ENCODE data around the gene YBX2. TPM values are rescaled to one million over a fixed set of nuclear protein-coding genes. Genes with fewer than 3 reads are reported as not detected.

The YBX2 gene
- polyA plus RNA-seq, 1 experiment, result 0.02 TPM

- CTCF ChIA-PET, result interaction anchor here (0.7 kb wide), 1 partner anchor 11 kb away, joined by 3 read pairs; no protein-coding TSS in a partner anchor
- POLR2A ChIA-PET, result no interaction called here
- no peak for TF ChIP-seq CTCF (IDR thresholded peaks at IDR 0.05; ENCODE audit: low read depth, low read length)
- Histone ChIP-seq H3K27ac (ENCODE audit: low read depth, low read length) (no peak overlapping the region), H3K9me3 (ENCODE audit: control insufficient read depth, insufficient read depth, low read length) (peaks cover 4% of the 10 kb centered on the region; the same call in 1 of the 2 replicates), H3K27me3 (ENCODE audit: control insufficient read depth, insufficient read depth, low read length) (peaks cover 53% of the 10 kb centered on the region), H3K4me3 (ENCODE audit: low read depth, low read length) (no peak overlapping the region)
- DNase-seq (ENCODE audit: low read depth, low spot score), result no peak
These were observed 1.3 kb downstream of the YBX2 start for GRCh38 chr17:7293159-7293558.

- H3K9me3 ChIP-seq (ENCODE audit: control insufficient read depth, insufficient read depth, low read length), result peaks cover 4% of the 10 kb centered on the region; the same call in 1 of the 2 replicates
- no peak overlapping the region for H3K27ac ChIP-seq (ENCODE audit: low read depth, low read length)
- peaks cover 57% of the 10 kb centered on the region for H3K27me3 ChIP-seq (ENCODE audit: control insufficient read depth, insufficient read depth, low read length)
- DNase-seq (ENCODE audit: low read depth, low spot score), result no peak
- ChIA-PET CTCF (interaction anchor here (0.6 to 0.7 kb wide), 2 partner anchors 10 to 61 kb away, joined by 3 to 6 read pairs; no protein-coding TSS in a partner anchor), POLR2A (interaction anchor here (0.5 kb wide), 1 partner anchor 358 kb away, joined by 3 read pairs; the partner anchor contains the start of gene ATP1B2)
- H3K4me3 ChIP-seq (ENCODE audit: low read depth, low read length), result no peak overlapping the region
- TF ChIP-seq CTCF (IDR thresholded peaks at IDR 0.05; ENCODE audit: low read depth, low read length), result no peak
These were observed 1.7 kb downstream of the YBX2 start for GRCh38 chr17:7292729-7293128.

GRCh38 chr17:7292194-7292593, 2.2 kb downstream of the YBX2 start:
- H3K27me3 ChIP-seq (ENCODE audit: control insufficient read depth, insufficient read depth, low read length), result peaks cover 63% of the 10 kb centered on the region
- no peak for DNase-seq (ENCODE audit: low read depth, low spot score)
- no peak for TF ChIP-seq CTCF (IDR thresholded peaks at IDR 0.05; ENCODE audit: low read depth, low read length)
- CTCF ChIA-PET, result interaction anchor here (0.6 to 1.0 kb wide), 2 partner anchors 9 to 61 kb away, joined by 3 to 6 read pairs; no protein-coding TSS in a partner anchor
- POLR2A ChIA-PET, result interaction anchor here (0.5 kb wide), 1 partner anchor 358 kb away, joined by 3 read pairs; the partner anchor contains the start of gene ATP1B2
- no peak overlapping the region for H3K4me3 ChIP-seq (ENCODE audit: low read depth, low read length)
- no peak overlapping the region for H3K27ac ChIP-seq (ENCODE audit: low read depth, low read length)
- peaks cover 4% of the 10 kb centered on the region; the same call in 1 of the 2 replicates for H3K9me3 ChIP-seq (ENCODE audit: control insufficient read depth, insufficient read depth, low read length)

- H3K27me3 ChIP-seq (ENCODE audit: control insufficient read depth, insufficient read depth, low read length), result peaks cover 68% of the 10 kb centered on the region
- DNase-seq (ENCODE audit: low read depth, low spot score), result no peak
- H3K9me3 ChIP-seq (ENCODE audit: control insufficient read depth, insufficient read depth, low read length), result peaks cover 4% of the 10 kb centered on the region; the same call in 1 of the 2 replicates
- ChIA-PET CTCF (no interaction called here), POLR2A (no interaction called here)
- H3K27ac ChIP-seq (ENCODE audit: low read depth, low read length), result no peak overlapping the region
- TF ChIP-seq CTCF (IDR thresholded peaks at IDR 0.05; ENCODE audit: low read depth, low read length), result no peak
- H3K4me3 ChIP-seq (ENCODE audit: low read depth, low read length), result no peak overlapping the region
These were observed 3.8 kb downstream of the YBX2 start for GRCh38 chr17:7290685-7291084.

- no peak for TF ChIP-seq CTCF (IDR thresholded peaks at IDR 0.05; ENCODE audit: low read depth, low read length)
- Histone ChIP-seq H3K9me3 (ENCODE audit: control insufficient read depth, insufficient read depth, low read length) (peaks cover 4% of the 10 kb centered on the region; the same call in 1 of the 2 replicates), H3K4me3 (ENCODE audit: low read depth, low read length) (no peak overlapping the region), H3K27me3 (ENCODE audit: control insufficient read depth, insufficient read depth, low read length) (peaks cover 72% of the 10 kb centered on the region), H3K27ac (ENCODE audit: low read depth, low read length) (no peak overlapping the region)
- CTCF ChIA-PET, result no interaction called here
- DNase-seq (ENCODE audit: low read depth, low spot score), result no peak
- POLR2A ChIA-PET, result interaction anchor here (0.6 kb wide), 1 partner anchor 238 kb away, joined by 3 read pairs; no protein-coding TSS in a partner anchor
These were observed 4.3 kb downstream of the YBX2 start for GRCh38 chr17:7290166-7290565.
